ENCODE measurements around the gene HPDL.
A peak's percentile ranks its signal among the peaks of the same experiment; 100 is the strongest.

HPDL gene

GRCh38 chr1:45291716-45292115 lies 35.0 kb upstream of the HPDL start:
- H3K27ac ChIP-seq (ENCODE audit: low read length), result no peak overlapping the region
- no peak overlapping the region for H2AFZ ChIP-seq (ENCODE audit: low read depth, low read length)
- no peak overlapping the region for H3K4me3 ChIP-seq (ENCODE audit: low read length)
- H3K36me3 ChIP-seq (replicated peaks; ENCODE audit: low read depth, low read length), result no peaks in the 10 kb centered on the region
- no peaks in the 10 kb centered on the region for H4K20me1 ChIP-seq (ENCODE audit: insufficient read depth, low read length)
- H3K27me3 ChIP-seq (ENCODE audit: low read depth, low read length), result no peaks in the 10 kb centered on the region
- H3K9me3 ChIP-seq (ENCODE audit: insufficient read depth, low read length), result no peaks in the 10 kb centered on the region
- H3K79me2 ChIP-seq (ENCODE audit: low read length), result no peaks in the 10 kb centered on the region
- no peak overlapping the region for H3K4me2 ChIP-seq (ENCODE audit: low read length)
- TF ChIP-seq CTCF (IDR thresholded peaks at IDR 0.05; ENCODE audit: low read depth, low read length) (no peak), EZH2phosphoT487 (IDR thresholded peaks at IDR 0.05; ENCODE audit: low read depth) (no peak)
- H3K9ac ChIP-seq (ENCODE audit: low read length), result no peak overlapping the region
- H3K4me1 ChIP-seq (ENCODE audit: low read length), result no peaks in the 10 kb centered on the region

- H2AFZ ChIP-seq (ENCODE audit: low read depth, low read length), result no peak overlapping the region
- H3K4me2 ChIP-seq (ENCODE audit: low read length), result no peak overlapping the region
- H3K4me1 ChIP-seq (ENCODE audit: low read length), result 0 out of 2 replicates have a peak, but pooled peaks cover 2% of the 10 kb centered on the region
- H3K9ac ChIP-seq (ENCODE audit: low read length), result no peak overlapping the region
- H3K36me3 ChIP-seq (replicated peaks; ENCODE audit: low read depth, low read length), result no peaks in the 10 kb centered on the region
- no peaks in the 10 kb centered on the region for H4K20me1 ChIP-seq (ENCODE audit: insufficient read depth, low read length)
- no peak for TF ChIP-seq EZH2phosphoT487 (IDR thresholded peaks at IDR 0.05; ENCODE audit: low read depth)
- no peak for TF ChIP-seq CTCF (IDR thresholded peaks at IDR 0.05; ENCODE audit: low read depth, low read length)
- H3K79me2 ChIP-seq (ENCODE audit: low read length), result no peaks in the 10 kb centered on the region
- H3K27me3 ChIP-seq (ENCODE audit: low read depth, low read length), result no peaks in the 10 kb centered on the region
- no peak overlapping the region for H3K4me3 ChIP-seq (ENCODE audit: low read length)
- no peaks in the 10 kb centered on the region for H3K9me3 ChIP-seq (ENCODE audit: insufficient read depth, low read length)
- H3K27ac ChIP-seq (ENCODE audit: low read length), result no peak overlapping the region
These were observed 28.9 kb upstream of the HPDL start for GRCh38 chr1:45297666-45298356.

- Histone ChIP-seq H3K36me3 (replicated peaks; ENCODE audit: low read depth, low read length) (no peaks in the 10 kb centered on the region), H3K9ac (ENCODE audit: low read length) (no peak overlapping the region), H3K4me2 (ENCODE audit: low read length) (no peak overlapping the region), H2AFZ (ENCODE audit: low read depth, low read length) (no peak overlapping the region), H3K4me1 (ENCODE audit: low read length) (0 out of 2 replicates have a peak, but pooled peaks cover 3% of the 10 kb centered on the region), H3K4me3 (ENCODE audit: low read length) (no peak overlapping the region), H4K20me1 (ENCODE audit: insufficient read depth, low read length) (no peaks in the 10 kb centered on the region), H3K79me2 (ENCODE audit: low read length) (no peaks in the 10 kb centered on the region; the same call in 1 of the 2 replicates), H3K27me3 (ENCODE audit: low read depth, low read length) (no peaks in the 10 kb centered on the region), H3K9me3 (ENCODE audit: insufficient read depth, low read length) (no peaks in the 10 kb centered on the region), H3K27ac (ENCODE audit: low read length) (no peak overlapping the region)
- no peak for TF ChIP-seq EZH2phosphoT487 (IDR thresholded peaks at IDR 0.05; ENCODE audit: low read depth)
- no peak for TF ChIP-seq CTCF (IDR thresholded peaks at IDR 0.05; ENCODE audit: low read depth, low read length)
These were observed 27.4 kb upstream of the HPDL start for GRCh38 chr1:45299296-45299695.

- no peak overlapping the region for H3K4me2 ChIP-seq (ENCODE audit: low read length)
These were observed 26.6 kb upstream of the HPDL start for GRCh38 chr1:45299981-45300668.

More at GRCh38 chr1:45299981-45300668, 26.6 kb upstream of the HPDL start:
- Histone ChIP-seq H4K20me1 (ENCODE audit: insufficient read depth, low read length) (no peaks in the 10 kb centered on the region), H3K27me3 (ENCODE audit: low read depth, low read length) (no peaks in the 10 kb centered on the region), H3K79me2 (ENCODE audit: low read length) (peaks cover 6% of the 10 kb centered on the region; the same call in 1 of the 2 replicates), H3K4me3 (ENCODE audit: low read length) (no peak overlapping the region), H3K27ac (ENCODE audit: low read length) (no peak overlapping the region), H3K9me3 (ENCODE audit: insufficient read depth, low read length) (no peaks in the 10 kb centered on the region), H3K9ac (ENCODE audit: low read length) (no peak overlapping the region), H3K4me1 (ENCODE audit: low read length) (peaks cover 11% of the 10 kb centered on the region), H3K36me3 (replicated peaks; ENCODE audit: low read depth, low read length) (no peaks in the 10 kb centered on the region), H2AFZ (ENCODE audit: low read depth, low read length) (no peak overlapping the region)
- no peak for TF ChIP-seq EZH2phosphoT487 (IDR thresholded peaks at IDR 0.05; ENCODE audit: low read depth)
- peak; percentile 70 for TF ChIP-seq CTCF (IDR thresholded peaks at IDR 0.05; ENCODE audit: low read depth, low read length)
